HepG2 (cell line): ENCODE data around the gene GJD3. TPM values are rescaled to one million over a fixed set of nuclear protein-coding genes. Genes with fewer than 3 reads are reported as not detected.

Experiments
- ARID4A ChIP-seq: sonication (generic); formaldehyde crosslinking; IDR thresholded peaks from 2 replicates; pipeline ENCODE4 v1.5.0; 2020; ENCODE audit warnings: mild to moderate bottlenecking, missing genetic modification reagents, borderline replicate concordance
- SALL1 ChIP-seq: sonication (generic); formaldehyde crosslinking; IDR thresholded peaks from 2 replicates; pipeline ENCODE4 v1.8.0; 2022; ENCODE audit warnings: mild to moderate bottlenecking, missing genetic modification reagents
- U2AF1 ChIP-seq: fragments of 200-400 bp; formaldehyde crosslinking; optimal IDR thresholded peaks from 2 replicates; pipeline ENCODE3; 2017; ENCODE audit warnings: mild to moderate bottlenecking, low read depth, low read length
- ZNF703 ChIP-seq: sonication (generic); formaldehyde crosslinking; IDR thresholded peaks from 2 replicates; pipeline ENCODE4 v1.5.1; 2020; ENCODE audit warnings: missing genetic modification reagents, mild to moderate bottlenecking, moderate library complexity, borderline replicate concordance
- ZSCAN20 ChIP-seq: sonication (generic); formaldehyde crosslinking; IDR thresholded peaks from 2 replicates; pipeline ENCODE4 v1.4.0; 2020; ENCODE audit warnings: missing genetic modification reagents, mild to moderate bottlenecking, borderline replicate concordance
- polyA plus RNA-seq, 8 experiments: library from polyadenylated mRNA; depleted of rRNA in 3 of 8; stranded (reverse) in 7 of 8; unstranded in 1 of 8; fragments of >200 nt; fragmentation: Illumina TruSeq in 4 of 8; extraction: Trizol in 4 of 8; gene quantifications; 2 replicates each; pipeline versions ENCODE4 v1.2.1 to v1.2.3, GENCODE V29; 2011 to 2016; ENCODE audit warnings: low read depth in 4 of 8, missing spikeins in 1 of 8, mixed read lengths in 1 of 8; ENCODE audit not compliant: insufficient read depth in 1 of 8
- total RNA-seq, 5 experiments: library from RNA; depleted of rRNA; stranded (reverse); fragments of >200 nt; fragmentation: Illumina TruSeq; extraction: Trizol; gene quantifications; 2 replicates each; pipeline ENCODE4 v1.2.3, GENCODE V29; 2016; ENCODE audit warnings: low read depth in 1 of 5

GJD3 gene
- total and polyA plus RNA-seq, 2 of the 13 experiments (the other 11 are each of a cell fraction or from before 2014, with no cell fraction given): not detected

- TF ChIP-seq ARID4A (CRISPR knock-in tag): peak; percentile 52; the same call in 1 of the 2 replicates
- TF ChIP-seq ZSCAN20 (CRISPR knock-in tag): 0 out of 2 replicates have a peak, but pooled peaks have one; percentile 29
- peak; percentile 38; the same call in 1 of the 2 replicates for TF ChIP-seq SALL1
- TF ChIP-seq U2AF1: peak; percentile 69
- no peak for TF ChIP-seq ZNF703
- TF ChIP-seq, all 625 proteins: peak for 83
These were observed 6.1 kb downstream of the GJD3 start (continued) for GRCh38 chr17:40358323-40359038.
